IMR-90 (cell line): ENCODE results near the gene LHPP.

Experiments used
- CEBPB ChIP-seq: IDR thresholded peaks from 2 replicates; pipeline ENCODE4 v1.6.1; 2012; ENCODE audit warnings: low read depth, low read length, improper control_type of control experiment
- CHD1 ChIP-seq: IDR thresholded peaks from 2 replicates; pipeline ENCODE4 v1.6.1; 2012; ENCODE audit warnings: low read depth, low read length, improper control_type of control experiment
- CTCF ChIP-seq: conservative IDR thresholded peaks from 2 replicates; pipeline ENCODE4 v1.5.1; 2012; ENCODE audit warnings: mild to moderate bottlenecking, low read depth, low read length, improper control_type of control experiment
- ELK1 ChIP-seq: fragments of 150-350 bp; IDR thresholded peaks from 2 replicates; pipeline ENCODE4 v1.6.1; 2016; ENCODE audit warnings: low read depth, mild to moderate bottlenecking, low read length, moderate library complexity, borderline replicate concordance
- FOS ChIP-seq: fragments of 150-350 bp; IDR thresholded peaks from 2 replicates; pipeline ENCODE4 v1.6.1; 2016; ENCODE audit warnings: low read depth, low read length
- MAZ ChIP-seq: IDR thresholded peaks from 2 replicates; pipeline ENCODE4 v1.6.1; 2012; ENCODE audit warnings: low read depth, mild to moderate bottlenecking, low read length, improper control_type of control experiment, moderate library complexity, borderline replicate concordance
- MXI1 ChIP-seq: IDR thresholded peaks from 2 replicates; pipeline ENCODE4 v1.6.1; 2012; ENCODE audit warnings: low read depth, mild to moderate bottlenecking, low read length, moderate library complexity, borderline replicate concordance
- NFE2L2 ChIP-seq: fragments of 150-350 bp; IDR thresholded peaks from 2 replicates; pipeline ENCODE4 v1.6.1; 2016; ENCODE audit warnings: low read depth, mild to moderate bottlenecking, low read length
- POLR2A ChIP-seq: IDR thresholded peaks from 2 replicates; pipeline ENCODE4 v1.6.1; 2012; ENCODE audit warnings: mild to moderate bottlenecking, low read depth, low read length
- RAD21 ChIP-seq: IDR thresholded peaks from 2 replicates; pipeline ENCODE4 v1.6.1; 2012; ENCODE audit warnings: low read length, improper control_type of control experiment
- RCOR1 ChIP-seq: IDR thresholded peaks from 2 replicates; pipeline ENCODE4 v1.6.1; 2012; ENCODE audit warnings: mild to moderate bottlenecking, low read length, improper control_type of control experiment; ENCODE audit not compliant: insufficient replicate concordance
- RFX5 ChIP-seq: IDR thresholded peaks from 2 replicates; pipeline ENCODE4 v1.8.0; 2012; ENCODE audit warnings: low read depth, mild to moderate bottlenecking, low read length, moderate library complexity
- SMC3 ChIP-seq: fragments of 150-350 bp; IDR thresholded peaks from 2 replicates; pipeline ENCODE4 v1.6.1; 2016; ENCODE audit warnings: low read depth, mild to moderate bottlenecking, antibody characterized with exemption, low read length, moderate library complexity
- USF2 ChIP-seq: fragments of 150-350 bp; IDR thresholded peaks from 2 replicates; pipeline ENCODE4 v1.6.1; 2017; ENCODE audit warnings: mild to moderate bottlenecking, antibody characterized with exemption, low read length, low read depth

GRCh38 chr10:124536496-124537050 is 75.0 kb downstream of the LHPP start:
- TF ChIP-seq CTCF, result no peak
- no peak for TF ChIP-seq POLR2A
- no peak for TF ChIP-seq RCOR1
- TF ChIP-seq ELK1, result no peak
- no peak for TF ChIP-seq NFE2L2
- TF ChIP-seq RFX5, result no peak
- TF ChIP-seq RAD21, result no peak
- TF ChIP-seq SMC3, result no peak
- no peak for TF ChIP-seq USF2
- TF ChIP-seq CHD1, result no peak
- no peak for TF ChIP-seq MXI1
- no peak for TF ChIP-seq FOS
- TF ChIP-seq MAZ, result no peak
- no peak for TF ChIP-seq CEBPB
